HepG2 (cell line): ENCODE measurements around the gene IGFALS. TPM values are rescaled to one million over a fixed set of nuclear protein-coding genes. Genes with fewer than 3 reads are reported as not detected.
"Not testable (repeated sequence)": the region's sequence is repeated elsewhere in the genome, so short reads cannot be mapped to it uniquely, and the experiment has no call there.

Source experiments
- ATAC-seq: fragments of 200-7000 bp; cut with Tn5 transposase; 3 replicates; pipeline ENCODE4 v1.9.1; 2020; ENCODE audit warnings: mild to moderate bottlenecking, moderate library complexity
- BruUV-seq: library from RNA; stranded (reverse); fragments of 400-500 nt; replicated peaks from 2 replicates; lab custom pipeline; 2021; lab: Mats Ljungman, UMichigan
- CTCF ChIA-PET: fragments of 300-600 bp; formaldehyde crosslinking; extraction: SDS; loops from one replicate; lab custom pipeline; 2021; ENCODE audit warnings: low total read pairs, inconsistent platforms, low intra/inter-chr PET ratio; lab: Yijun Ruan, JAX
- POLR2A ChIA-PET: fragments of 350-600 bp; sonication (Branson Sonifier 250); formaldehyde crosslinking; loops from one replicate; lab custom pipeline; 2020; ENCODE audit warnings: antibody characterized with exemption, inconsistent platforms; lab: Yijun Ruan, JAX
- DNase-seq: peaks from one replicate; pipeline ENCODE4 v3.0.0-alpha.2; 2015; ENCODE audit warnings: low spot score
- FAIRE-seq: peaks from 3 replicates; lab custom pipeline; 2011; peaks lifted over from hg19 to GRCh38; lab: Jason Lieb, UNC
- H2AFZ ChIP-seq: one replicate; pipeline ENCODE4 v1.6.1; 2011; ENCODE audit warnings: low read length, inconsistent platforms
- H3K27ac ChIP-seq: fragments of 300-600 bp; 3 replicates; pipeline ENCODE4 v1.8.0; 2011; ENCODE audit warnings: mixed run types, mild to moderate bottlenecking, mixed read lengths, low read length, inconsistent platforms; ENCODE audit not compliant: insufficient read depth; ENCODE audit errors: extremely low read length
- H3K27me3 ChIP-seq, 2 experiments: fragments of 200-600 bp in 1 of 2; 2 replicates in 1 of 2; 3 replicates in 1 of 2; pipeline versions ENCODE4 v1.6.0 to v1.8.0; 2011; ENCODE audit warnings: low read length in 2 of 2, mild to moderate bottlenecking in 2 of 2, moderate library complexity in 2 of 2, inconsistent platforms in 1 of 2; ENCODE audit not compliant: insufficient read depth in 2 of 2, control insufficient read depth in 1 of 2
- H3K36me3 ChIP-seq, 2 experiments: fragments of 200-600 bp in 1 of 2; replicated peaks in 1 of 2; 2 replicates in 1 of 2; 3 replicates in 1 of 2; pipeline versions ENCODE4 v1.5.1 to v1.8.0; 2011; ENCODE audit warnings: low read length in 2 of 2, inconsistent platforms in 1 of 2; ENCODE audit not compliant: insufficient read depth in 2 of 2, control insufficient read depth in 1 of 2
- H3K4me1 ChIP-seq: 2 replicates; pipeline ENCODE4 v1.5.1; 2012; ENCODE audit warnings: low read length, inconsistent platforms; ENCODE audit not compliant: insufficient read depth
- H3K4me2 ChIP-seq: 2 replicates; pipeline ENCODE4 v1.6.0; 2011; ENCODE audit warnings: low read depth, low read length, inconsistent platforms
- H3K4me3 ChIP-seq, 3 experiments: fragments of 200-600 bp in 1 of 3; sonication (generic), shearing (Covaris generic) in 1 of 3; replicated peaks in 1 of 3; 2 replicates each; pipeline ENCODE4 v1.5.1; 2011 to 2016; ENCODE audit warnings: low read length in 3 of 3, inconsistent platforms in 2 of 3, low read depth in 2 of 3, mild to moderate bottlenecking in 2 of 3, control low read depth in 1 of 3, mixed read lengths in 1 of 3; ENCODE audit not compliant: insufficient read depth in 1 of 3
- H3K79me2 ChIP-seq: one replicate; pipeline ENCODE4 v1.6.1; 2011; ENCODE audit warnings: low read length, inconsistent platforms; ENCODE audit not compliant: insufficient read depth
- H3K9ac ChIP-seq: 2 replicates; pipeline ENCODE4 v1.6.0; 2011; ENCODE audit warnings: mild to moderate bottlenecking, low read depth, low read length, inconsistent platforms; ENCODE audit not compliant: insufficient read depth
- H3K9me3 ChIP-seq: 2 replicates; pipeline ENCODE4 v1.5.1; 2012; ENCODE audit warnings: mild to moderate bottlenecking, low read length
- H4K20me1 ChIP-seq: 2 replicates; pipeline ENCODE4 v1.6.0; 2011; ENCODE audit warnings: inconsistent platforms, mild to moderate bottlenecking, low read length, moderate library complexity; ENCODE audit not compliant: insufficient read depth
- CAMTA2 ChIP-seq: sonication (generic); formaldehyde crosslinking; IDR thresholded peaks from 2 replicates; pipeline ENCODE4 v1.4.0; 2020; ENCODE audit warnings: mild to moderate bottlenecking, missing genetic modification reagents, borderline replicate concordance
- HNF1B ChIP-seq: sonication (generic); formaldehyde crosslinking; IDR thresholded peaks from 2 replicates; pipeline ENCODE4 v1.5.1; 2020; ENCODE audit warnings: mild to moderate bottlenecking, moderate library complexity, missing genetic modification reagents
- HNRNPLL ChIP-seq: fragments of 200-400 bp; formaldehyde crosslinking; IDR thresholded peaks from 2 replicates; pipeline ENCODE4 v1.6.1; 2017; ENCODE audit warnings: mild to moderate bottlenecking, low read depth, low read length; ENCODE audit not compliant: poor library complexity, severe bottlenecking
- KAT2B ChIP-seq: fragments of 150-350 bp; IDR thresholded peaks from 2 replicates; pipeline ENCODE4 v1.6.1; 2014; ENCODE audit warnings: low read depth, low read length, borderline replicate concordance
- KMT2A ChIP-seq: sonication (generic); formaldehyde crosslinking; IDR thresholded peaks from 2 replicates; pipeline ENCODE4 v1.4.0; 2020; ENCODE audit warnings: missing genetic modification reagents
- POLR2AphosphoS2 ChIP-seq: IDR thresholded peaks from 2 replicates; pipeline ENCODE4 v1.6.1; 2011; ENCODE audit warnings: low read depth, low read length, improper control_type of control experiment
- SPEN ChIP-seq: sonication (generic); formaldehyde crosslinking; IDR thresholded peaks from 2 replicates; pipeline ENCODE4 v1.5.1; 2020; ENCODE audit warnings: low read depth, mild to moderate bottlenecking, missing genetic modification reagents
- TEF ChIP-seq: sonication (generic); formaldehyde crosslinking; IDR thresholded peaks from 2 replicates; pipeline ENCODE4 v1.5.0; 2020; ENCODE audit warnings: missing genetic modification reagents
- U2AF1 ChIP-seq: fragments of 200-400 bp; formaldehyde crosslinking; optimal IDR thresholded peaks from 2 replicates; pipeline ENCODE3; 2017; ENCODE audit warnings: mild to moderate bottlenecking, low read depth, low read length
- ZNF274 ChIP-seq: sonication (generic); formaldehyde crosslinking; IDR thresholded peaks from 2 replicates; pipeline ENCODE4 v1.5.1; 2020; ENCODE audit warnings: mild to moderate bottlenecking, missing genetic modification reagents
- ZNF576 ChIP-seq: sonication (generic); formaldehyde crosslinking; IDR thresholded peaks from 2 replicates; pipeline ENCODE4 v1.4.0; 2020; ENCODE audit warnings: mild to moderate bottlenecking, missing genetic modification reagents
- WGBS: methylation state at CpG from one replicate; pipeline ENCODE4 v1.1.6; 2017; ENCODE audit warnings: low lambda C conversion rate; 5-methylcytosine and 5-hydroxymethylcytosine counted together
- in situ Hi-C: cut with HindIII; loops from 2 replicates; pipeline ENCODE4 v1.10.0; 2017; ENCODE audit warnings: low pct_unique_long_range_greater_than_20kb; ENCODE audit not compliant: extremely low pct_ligation_motif_present
- intact Hi-C: fragments of 100-400 bp; cut with micrococcal nuclease; formaldehyde crosslinking; loops from one replicate; pipeline ENCODE4 v1.10.0; 2022; ENCODE audit not compliant: unreplicated experiment
- polyA plus RNA-seq, 8 experiments: library from polyadenylated mRNA; depleted of rRNA in 3 of 8; stranded (reverse) in 7 of 8; unstranded in 1 of 8; fragments of >200 nt; fragmentation: Illumina TruSeq in 4 of 8; extraction: Trizol in 4 of 8; gene quantifications; 2 replicates each; pipeline versions ENCODE4 v1.2.1 to v1.2.3, GENCODE V29; 2011 to 2016; ENCODE audit warnings: low read depth in 4 of 8, missing spikeins in 1 of 8, mixed read lengths in 1 of 8; ENCODE audit not compliant: insufficient read depth in 1 of 8
- total RNA-seq, 5 experiments: library from RNA; depleted of rRNA; stranded (reverse); fragments of >200 nt; fragmentation: Illumina TruSeq; extraction: Trizol; gene quantifications; 2 replicates each; pipeline ENCODE4 v1.2.3, GENCODE V29; 2016; ENCODE audit warnings: low read depth in 1 of 5

IGFALS gene
- total and polyA plus RNA-seq, 2 of the 13 experiments (the other 11 are each of a cell fraction or from before 2014, with no cell fraction given), result 0.34 to 2.4 TPM

GRCh38 chr16:1799263-1799662, 5.8 kb upstream of the IGFALS start:
- POLR2A ChIA-PET, DNase-seq, CTCF ChIA-PET, H3K4me2 ChIP-seq, BruUV-seq, FAIRE-seq, intact Hi-C loops, ATAC-seq, H3K4me3 ChIP-seq, H3K9ac ChIP-seq, H3K27ac ChIP-seq, in situ Hi-C loops, H3K79me2 ChIP-seq, H4K20me1 ChIP-seq, H2AFZ ChIP-seq, H3K27me3 ChIP-seq, H3K36me3 ChIP-seq: not testable (repeated sequence)
- WGBS, result 84% methylated on average over 3 of the region's 5 CpGs
- Histone ChIP-seq H3K4me1 (peaks cover 14% of the 10 kb centered on the region), H3K9me3 (peaks cover 24% of the 10 kb centered on the region)

GRCh38 chr16:1794908-1795666, 1.6 kb upstream of the IGFALS start:
- ChIA-PET POLR2A (interaction anchor here (1.1 to 5.5 kb wide), 5 partner anchors 12 to 360 kb away, joined by 3 to 57 read pairs (median 3); partner anchors contain the start of genes EME2, NUBP2, SPSB3 and TRAF7), CTCF (interaction anchor here (1.7 kb wide), 1 partner anchor 18 kb away, joined by 4 read pairs; no protein-coding TSS in a partner anchor)
- H3K27ac ChIP-seq, result peak overlapping the region; percentile 65
- H3K9ac ChIP-seq, result peak overlapping the region; percentile 73
- DNase-seq, result no peak
- H4K20me1 ChIP-seq, result no peaks in the 10 kb centered on the region
- WGBS, result 23% methylated on average over 17 of the region's 32 CpGs
- in situ Hi-C loops (no loop called here), intact Hi-C loops (loop anchor here (1.0 kb wide), 1 partner anchor 17 kb away; no protein-coding TSS in a partner anchor)
- peaks cover 24% of the 10 kb centered on the region for H3K9me3 ChIP-seq
- peak; percentile 40 for FAIRE-seq
- no peaks in the 10 kb centered on the region for H3K27me3 ChIP-seq
- H3K4me2 ChIP-seq, result peak overlapping the region; percentile 92
- H3K79me2 ChIP-seq, result no peaks in the 10 kb centered on the region
- H3K4me1 ChIP-seq, result peaks cover 25% of the 10 kb centered on the region
- H2AFZ ChIP-seq, result no peak overlapping the region
- no peaks in the 10 kb centered on the region for H3K36me3 ChIP-seq
- peak overlapping the region; percentile 53 to 75 (median 59) for H3K4me3 ChIP-seq
- BruUV-seq, result TSS peak; percentile 61
- ATAC-seq, result peak; percentile 11
- TF ChIP-seq SPEN (CRISPR knock-in tag), result peak; percentile 36; the same call in 1 of the 2 replicates
- TF ChIP-seq TEF, result no peak
- TF ChIP-seq ZNF274 (CRISPR knock-in tag), result peak; percentile 12; the same call in 1 of the 2 replicates
- 0 out of 2 replicates have a peak, but pooled peaks have one; percentile 27 for TF ChIP-seq KMT2A (CRISPR knock-in tag)
- no peak for TF ChIP-seq CAMTA2 (CRISPR knock-in tag)
- peak; percentile 63; the same call in 1 of the 2 replicates for TF ChIP-seq POLR2AphosphoS2
- TF ChIP-seq HNRNPLL, result peak; percentile 23
- TF ChIP-seq KAT2B, result no peak
- TF ChIP-seq U2AF1, result peak; percentile 8
- no peak for TF ChIP-seq ZNF576 (CRISPR knock-in tag)
- 0 out of 2 replicates have a peak, but pooled peaks have one; percentile 3 for TF ChIP-seq HNF1B (CRISPR knock-in tag)
